ENCODE results near the gene HSD17B4.
"Not testable (repeated sequence)": the region's sequence is repeated elsewhere in the genome, so short reads cannot be mapped to it uniquely, and the experiment has no call there.

Gene HSD17B4

GRCh38 chr5:119432674-119433237 lies 19.5 kb upstream of the HSD17B4 start:
- DNase-seq (ENCODE audit: low read depth, low spot score) = not testable (repeated sequence)

GRCh38 chr5:119435436-119436132 lies 16.7 kb upstream of the HSD17B4 start:
- DNase-seq (ENCODE audit: low read depth, low spot score) = peak; percentile 64

- not testable (repeated sequence) for DNase-seq (ENCODE audit: low read depth, low spot score)
These were observed 14.3 kb upstream of the HSD17B4 start for GRCh38 chr5:119437785-119438586.

- DNase-seq (ENCODE audit: low read depth, low spot score) = not testable (repeated sequence)
These were observed 13.7 kb upstream of the HSD17B4 start for GRCh38 chr5:119438587-119438917.

GRCh38 chr5:119439140-119439631 lies 13.1 kb upstream of the HSD17B4 start:
- no peak for DNase-seq (ENCODE audit: low read depth, low spot score)

- not testable (repeated sequence) for DNase-seq (ENCODE audit: low read depth, low spot score)
These were observed 12.7 kb upstream of the HSD17B4 start for GRCh38 chr5:119439632-119440031.

GRCh38 chr5:119444643-119445042 lies 7.7 kb upstream of the HSD17B4 start:
- DNase-seq (ENCODE audit: low read depth, low spot score) = not testable (repeated sequence)

GRCh38 chr5:119445544-119445943 lies 6.8 kb upstream of the HSD17B4 start:
- DNase-seq (ENCODE audit: low read depth, low spot score) = no peak

- DNase-seq (ENCODE audit: low read depth, low spot score) = no peak
These were observed 2.4 kb upstream of the HSD17B4 start for GRCh38 chr5:119449882-119450281.

- DNase-seq (ENCODE audit: low read depth, low spot score) = not testable (repeated sequence)
These were observed 1.7 kb upstream of the HSD17B4 start for GRCh38 chr5:119450627-119451026.

- no peak for DNase-seq (ENCODE audit: low read depth, low spot score)
These were observed 736 bp upstream of the HSD17B4 start for GRCh38 chr5:119451561-119451960.

- DNase-seq (ENCODE audit: low read depth, low spot score) = no peak
These were observed 281 bp upstream of the HSD17B4 start for GRCh38 chr5:119452060-119452372.

GRCh38 chr5:119453040-119453373 lies 710 bp downstream of the HSD17B4 start:
- peak; percentile 39 for DNase-seq (ENCODE audit: low read depth, low spot score)

- DNase-seq (ENCODE audit: low read depth, low spot score) = no peak
These were observed 1.9 kb downstream of the HSD17B4 start for GRCh38 chr5:119454171-119454570.

- DNase-seq (ENCODE audit: low read depth, low spot score) = no peak
These were observed 6.8 kb downstream of the HSD17B4 start for GRCh38 chr5:119458911-119459632.

- DNase-seq (ENCODE audit: low read depth, low spot score) = no peak
These were observed 13.3 kb downstream of the HSD17B4 start for GRCh38 chr5:119465640-119466039.

GRCh38 chr5:119468286-119468685 lies 16.0 kb downstream of the HSD17B4 start:
- no peak for DNase-seq (ENCODE audit: low read depth, low spot score)

- DNase-seq (ENCODE audit: low read depth, low spot score) = no peak
These were observed 17.9 kb downstream of the HSD17B4 start for GRCh38 chr5:119470105-119470763.

- DNase-seq (ENCODE audit: low read depth, low spot score) = peak; percentile 67
These were observed 18.7 kb downstream of the HSD17B4 start for GRCh38 chr5:119470851-119471451.

- no peak for DNase-seq (ENCODE audit: low read depth, low spot score)
These were observed 20.9 kb downstream of the HSD17B4 start for GRCh38 chr5:119473241-119473640.

GRCh38 chr5:119476341-119476740 lies 24.0 kb downstream of the HSD17B4 start:
- DNase-seq (ENCODE audit: low read depth, low spot score) = no peak
